Lung (tissue), 12 donors: Measurements from ENCODE around the gene OR5H2. TPM values are rescaled to one million over a fixed set of nuclear protein-coding genes. Genes with fewer than 3 reads are reported as not detected.
"Not testable (repeated sequence)": the region's sequence is repeated elsewhere in the genome, so short reads cannot be mapped to it uniquely, and the experiment has no call there.

ENCODE experiments used
- ATAC-seq: fragments of 200-7000 bp; cut with Tn5 transposase; one replicate; pipeline ENCODE4 v1.9.1; 2020; ENCODE audit warnings: moderate number of reproducible peaks; ENCODE audit not compliant: insufficient read depth, low FRiP score
- DNase-seq, 3 donors: peaks; one replicate each; pipeline ENCODE4 v3.0.0-alpha.2; 2013 to 2017
- H3K27ac ChIP-seq, 2 donors: one replicate each; pipeline ENCODE4 v1.5.1; 2013; ENCODE audit warnings: mild to moderate bottlenecking in 2 of 2, moderate library complexity in 2 of 2, control low read depth in 1 of 2, inconsistent platforms in 1 of 2, low read depth in 1 of 2, low read length in 1 of 2
- H3K27me3 ChIP-seq, 3 donors: one replicate each; pipeline ENCODE4 v1.5.1; 2013; ENCODE audit warnings: low read length in 2 of 3; ENCODE audit not compliant: control insufficient read depth in 3 of 3, insufficient read depth in 3 of 3
- H3K36me3 ChIP-seq, 4 donors: one replicate each; pipeline ENCODE4 v1.5.1; 2013; ENCODE audit warnings: low read length in 4 of 4, mild to moderate bottlenecking in 1 of 4, moderate library complexity in 1 of 4; ENCODE audit not compliant: control insufficient read depth in 4 of 4, insufficient read depth in 4 of 4
- H3K4me1 ChIP-seq, 5 donors: one replicate each; pipeline ENCODE4 v1.5.1; 2013; ENCODE audit warnings: low read length in 5 of 5, mild to moderate bottlenecking in 2 of 5, moderate library complexity in 1 of 5; ENCODE audit not compliant: control insufficient read depth in 5 of 5, insufficient read depth in 5 of 5
- H3K4me3 ChIP-seq: one replicate; pipeline ENCODE4 v1.5.1; 2013; ENCODE audit warnings: mild to moderate bottlenecking, control low read depth, moderate library complexity
- H3K9ac ChIP-seq, 2 donors: one replicate each; pipeline ENCODE4 v1.5.1; 2013; ENCODE audit warnings: low read length in 2 of 2, control low read depth in 1 of 2; ENCODE audit not compliant: insufficient read depth in 1 of 2
- H3K9me3 ChIP-seq, 4 donors: one replicate each; pipeline ENCODE4 v1.5.1; 2013; ENCODE audit warnings: low read length in 3 of 4, mild to moderate bottlenecking in 1 of 4, moderate library complexity in 1 of 4; ENCODE audit not compliant: control insufficient read depth in 4 of 4, insufficient read depth in 3 of 4
- CTCF ChIP-seq: IDR thresholded peaks from 2 replicates; pipeline ENCODE4 v1.5.1; 2012; ENCODE audit warnings: mild to moderate bottlenecking; ENCODE audit errors: control extremely low read depth, extremely low read depth
- WGBS, 2 donors: extraction: QIAGEN DNeasy Blood & Tissue Kit; methylation state at CpG; one replicate each; pipeline ENCODE4 v1.1.7; 2013; 5-methylcytosine and 5-hydroxymethylcytosine counted together
- polyA plus RNA-seq, 2 donors: library from polyadenylated mRNA; stranded (reverse); fragments of 200-250 nt; gene quantifications; one replicate each; pipeline ENCODE4 v1.2.1, GENCODE V29; 2013
- total RNA-seq, 2 donors: library from RNA; depleted of rRNA in 1 of 2; stranded (reverse); fragments of >200 nt in 1 of 2; gene quantifications; one replicate each; pipeline ENCODE4 v1.2.1, GENCODE V29; 2014 to 2021
- donor health status: control.
- donor health status: control.
- donor health status: Bipolar disorder and iron deficiency.
- donor health status: healthy.
- donor health status: DM: yes; HTN: yes; CAD: no.

Gene OR5H2
- total and polyA plus RNA-seq, 4 donors, result not detected

- no peak for TF ChIP-seq CTCF
- Histone ChIP-seq H3K9me3 (peaks cover 0 to 2% (median 0%) of the 10 kb centered on the region in 4 donors), H3K4me3 (no peak overlapping the region), H3K4me1 (no peaks in the 10 kb centered on the region), H3K27me3 (no peaks in the 10 kb centered on the region), H3K9ac (no peak overlapping the region), H3K27ac (no peak overlapping the region), H3K36me3 (no peaks in the 10 kb centered on the region)
- DNase-seq (no peak), ATAC-seq (no peak)
- WGBS, 2 donors, result 70 to 78% methylated on average over 7 of the region's 7 CpGs
Observed at GRCh38 chr3:98243843-98244242, 38.5 kb upstream of the OR5H2 start.

GRCh38 chr3:98246142-98246541 lies 36.2 kb upstream of the OR5H2 start:
- TF ChIP-seq CTCF, result no peak
- H3K4me1 ChIP-seq, result no peaks in the 10 kb centered on the region
- 92 to 94% methylated on average over 10 of the region's 10 CpGs for WGBS, 2 donors
- H3K4me3 ChIP-seq, result no peak overlapping the region
- peaks cover 0 to 2% (median 0%) of the 10 kb centered on the region in 4 donors for H3K9me3 ChIP-seq
- no peaks in the 10 kb centered on the region for H3K27me3 ChIP-seq
- H3K27ac ChIP-seq, result no peak overlapping the region
- H3K9ac ChIP-seq, result no peak overlapping the region
- ATAC-seq (no peak), DNase-seq (no peak)
- H3K36me3 ChIP-seq, result no peaks in the 10 kb centered on the region

GRCh38 chr3:98256026-98256425 lies 26.3 kb upstream of the OR5H2 start:
- not testable (repeated sequence) for H3K4me3 ChIP-seq, ATAC-seq, H3K9ac ChIP-seq, H3K27ac ChIP-seq, H3K27me3 ChIP-seq, H3K36me3 ChIP-seq, DNase-seq, H3K9me3 ChIP-seq, H3K4me1 ChIP-seq
- WGBS, 2 donors, result 76 to 78% methylated on average over 5 of the region's 5 CpGs

- TF ChIP-seq CTCF, result no peak
- WGBS, 2 donors, result 64 to 74% methylated on average over 2 of the region's 2 CpGs
- ATAC-seq, result no peak
Observed at GRCh38 chr3:98259707-98260106, 22.6 kb upstream of the OR5H2 start.

More at GRCh38 chr3:98259707-98260106, 22.6 kb upstream of the OR5H2 start:
- H3K4me1 ChIP-seq, result no peaks in the 10 kb centered on the region
- no peak overlapping the region for H3K9ac ChIP-seq
- H3K9me3 ChIP-seq, result peaks cover 0 to 2% (median 0%) of the 10 kb centered on the region in 4 donors
- no peak for DNase-seq
- H3K27me3 ChIP-seq, result no peaks in the 10 kb centered on the region
- H3K27ac ChIP-seq, result no peak overlapping the region
- no peak overlapping the region for H3K4me3 ChIP-seq
- H3K36me3 ChIP-seq, result no peaks in the 10 kb centered on the region
